Glutamatergic neuron (in vitro differentiated cells): ENCODE data around the gene LEMD2. TPM values are rescaled to one million over a fixed set of nuclear protein-coding genes. Genes with fewer than 3 reads are reported as not detected.

Experiments used
- DNase-seq: peaks from one replicate; pipeline ENCODE4 v3.0.0; 2022
- H3K27ac Mint-ChIP-seq: one replicate; pipeline ENCODE4 v1.8.0; 2020; ENCODE audit warnings: mild to moderate bottlenecking, mixed read lengths, inconsistent platforms; ENCODE audit not compliant: unreplicated experiment
- H3K27me3 Mint-ChIP-seq: one replicate; pipeline ENCODE4 v1.8.0; 2020; ENCODE audit warnings: mild to moderate bottlenecking, moderate library complexity, mixed read lengths, inconsistent platforms; ENCODE audit not compliant: unreplicated experiment
- H3K36me3 Mint-ChIP-seq: one replicate; pipeline ENCODE4 v1.8.0; 2020; ENCODE audit warnings: mild to moderate bottlenecking, mixed read lengths, inconsistent platforms; ENCODE audit not compliant: unreplicated experiment
- H3K4me1 Mint-ChIP-seq: one replicate; pipeline ENCODE4 v1.8.0; 2020; ENCODE audit warnings: mild to moderate bottlenecking, low read depth, mixed read lengths, inconsistent platforms; ENCODE audit not compliant: unreplicated experiment
- H3K4me3 Mint-ChIP-seq: one replicate; pipeline ENCODE4 v1.8.0; 2020; ENCODE audit warnings: mild to moderate bottlenecking, mixed read lengths, inconsistent platforms; ENCODE audit not compliant: unreplicated experiment
- H3K9me3 Mint-ChIP-seq: one replicate; pipeline ENCODE4 v1.8.0; 2020; ENCODE audit warnings: mild to moderate bottlenecking, moderate library complexity, mixed read lengths, inconsistent platforms; ENCODE audit not compliant: unreplicated experiment
- total RNA-seq: library from RNA; stranded (reverse); fragmentation: NEBNext Ultra II Directional; extraction: Animal tissue kit (Norgen Biotek cat#: 25700); gene quantifications from one replicate; pipeline ENCODE4 v1.2.1, GENCODE V29; 2021; ENCODE audit not compliant: unreplicated experiment
- TF ChIP-seq, protein P1 (sequence below): fragments of 200-600 bp; sonication (generic); IDR thresholded peaks from one replicate; pipeline ENCODE4 v1.5.0; 2021; ENCODE audit not compliant: partially characterized antibody, unreplicated experiment

The LEMD2 gene
- total RNA-seq, 1 donor from 2014 or later = 82.4 TPM

GRCh38 chr6:33779290-33779689 lies 9.6 kb downstream of the LEMD2 start:
- H3K27me3 Mint-ChIP-seq = peaks cover 1% of the 10 kb centered on the region
- H3K9me3 Mint-ChIP-seq = no peaks in the 10 kb centered on the region
- TF ChIP-seq, protein P1, sequence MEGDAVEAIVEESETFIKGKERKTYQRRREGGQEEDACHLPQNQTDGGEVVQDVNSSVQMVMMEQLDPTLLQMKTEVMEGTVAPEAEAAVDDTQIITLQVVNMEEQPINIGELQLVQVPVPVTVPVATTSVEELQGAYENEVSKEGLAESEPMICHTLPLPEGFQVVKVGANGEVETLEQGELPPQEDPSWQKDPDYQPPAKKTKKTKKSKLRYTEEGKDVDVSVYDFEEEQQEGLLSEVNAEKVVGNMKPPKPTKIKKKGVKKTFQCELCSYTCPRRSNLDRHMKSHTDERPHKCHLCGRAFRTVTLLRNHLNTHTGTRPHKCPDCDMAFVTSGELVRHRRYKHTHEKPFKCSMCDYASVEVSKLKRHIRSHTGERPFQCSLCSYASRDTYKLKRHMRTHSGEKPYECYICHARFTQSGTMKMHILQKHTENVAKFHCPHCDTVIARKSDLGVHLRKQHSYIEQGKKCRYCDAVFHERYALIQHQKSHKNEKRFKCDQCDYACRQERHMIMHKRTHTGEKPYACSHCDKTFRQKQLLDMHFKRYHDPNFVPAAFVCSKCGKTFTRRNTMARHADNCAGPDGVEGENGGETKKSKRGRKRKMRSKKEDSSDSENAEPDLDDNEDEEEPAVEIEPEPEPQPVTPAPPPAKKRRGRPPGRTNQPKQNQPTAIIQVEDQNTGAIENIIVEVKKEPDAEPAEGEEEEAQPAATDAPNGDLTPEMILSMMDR = peak; percentile 49
- no peak overlapping the region for H3K27ac Mint-ChIP-seq
- H3K4me1 Mint-ChIP-seq = peaks cover 37% of the 10 kb centered on the region
- H3K36me3 Mint-ChIP-seq = no peaks in the 10 kb centered on the region
- no peak overlapping the region for H3K4me3 Mint-ChIP-seq
- DNase-seq = peak; percentile 72

DNA sequence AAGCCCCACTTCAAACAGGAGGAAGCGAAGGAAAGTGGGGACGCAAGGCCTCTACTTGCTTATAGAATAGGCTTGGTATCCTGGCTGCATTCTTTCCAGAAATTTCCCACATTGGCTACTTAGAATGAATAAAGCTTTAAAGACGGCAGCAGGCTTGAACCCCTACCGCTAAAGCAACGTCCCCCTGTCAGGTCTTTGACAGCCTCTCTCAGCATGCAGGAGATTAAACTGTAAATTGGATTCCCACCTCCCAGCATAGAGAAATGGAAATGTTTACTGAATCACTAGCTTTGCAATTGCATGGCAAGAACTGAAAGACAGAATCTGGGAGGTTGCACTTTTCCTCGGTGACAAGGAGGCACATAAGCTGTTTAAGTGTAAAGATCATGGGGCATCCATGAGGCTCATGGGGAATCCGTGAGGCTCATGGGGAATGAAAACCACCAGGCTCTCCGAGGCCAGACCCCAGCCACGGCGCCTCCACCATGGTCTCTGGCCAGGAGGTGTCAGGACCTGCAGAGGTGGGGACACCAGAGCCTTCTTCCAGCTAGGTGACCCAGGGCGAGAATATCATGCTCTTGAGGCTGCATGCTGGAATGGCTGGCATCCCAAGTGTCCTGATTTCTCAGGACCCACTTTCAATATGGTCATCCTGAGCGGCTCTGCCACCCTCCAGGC lies 10.3 kb downstream of the LEMD2 start:
- Mint-ChIP-seq H3K27ac (no peak overlapping the region), H3K9me3 (no peaks in the 10 kb centered on the region), H3K4me3 (no peak overlapping the region), H3K36me3 (no peaks in the 10 kb centered on the region), H3K4me1 (peaks cover 35% of the 10 kb centered on the region), H3K27me3 (peaks cover 1% of the 10 kb centered on the region)
- DNase-seq = no peak
- TF ChIP-seq, protein P1 = no peak

DNA sequence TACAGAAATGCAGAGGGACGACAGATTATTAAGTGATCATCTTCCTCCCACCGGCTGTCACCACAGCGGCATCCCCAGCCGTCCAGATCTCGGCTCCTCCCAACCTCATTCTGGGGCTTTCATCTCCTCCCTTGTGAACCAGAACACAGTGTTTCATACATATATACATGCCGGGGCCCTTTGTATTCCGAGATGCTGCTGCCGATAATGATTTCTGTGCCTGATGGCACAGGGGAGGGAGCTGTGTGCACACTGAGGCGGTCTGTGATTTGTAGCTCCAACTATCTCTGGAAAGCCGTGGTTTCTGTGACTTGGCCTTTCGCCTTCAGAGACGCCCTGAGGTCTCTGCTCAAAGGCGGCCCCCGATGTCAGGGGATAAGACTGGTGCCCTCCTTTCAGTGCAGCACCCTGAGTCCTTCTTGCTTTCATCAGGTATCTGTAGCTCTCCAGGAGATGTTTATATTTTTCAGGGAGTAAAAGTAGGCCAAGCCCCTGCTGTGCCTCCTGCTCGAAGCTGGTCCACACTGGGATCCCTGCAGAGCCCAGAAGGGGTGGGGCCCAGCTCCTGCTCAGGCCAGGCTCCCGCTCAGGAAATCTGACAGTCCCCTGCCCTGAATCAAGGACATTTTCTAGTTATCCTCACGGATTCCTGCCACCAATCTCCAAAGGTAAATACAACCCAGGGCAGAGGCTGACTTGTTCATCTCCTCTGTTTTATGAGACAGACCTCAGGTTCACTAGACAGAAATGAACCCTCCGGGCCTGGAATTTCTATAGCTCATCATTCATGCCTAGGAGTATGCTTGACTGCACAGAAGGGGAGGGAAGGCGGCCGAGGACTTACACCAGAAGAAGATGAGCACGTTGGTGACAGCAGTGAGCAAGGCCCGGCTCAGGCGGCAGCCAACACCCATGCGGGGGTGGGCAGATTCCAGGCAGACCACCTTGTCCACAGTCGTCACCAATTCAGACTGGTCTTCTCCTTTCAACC lies 11.2 kb downstream of the LEMD2 start:
- H3K4me3 Mint-ChIP-seq = no peak overlapping the region
- TF ChIP-seq, protein P1 = no peak
- H3K27me3 Mint-ChIP-seq = peaks cover 1% of the 10 kb centered on the region
- H3K9me3 Mint-ChIP-seq = no peaks in the 10 kb centered on the region
- no peaks in the 10 kb centered on the region for H3K36me3 Mint-ChIP-seq
- H3K27ac Mint-ChIP-seq = no peak overlapping the region
- DNase-seq = no peak
- H3K4me1 Mint-ChIP-seq = peaks cover 40% of the 10 kb centered on the region

DNA sequence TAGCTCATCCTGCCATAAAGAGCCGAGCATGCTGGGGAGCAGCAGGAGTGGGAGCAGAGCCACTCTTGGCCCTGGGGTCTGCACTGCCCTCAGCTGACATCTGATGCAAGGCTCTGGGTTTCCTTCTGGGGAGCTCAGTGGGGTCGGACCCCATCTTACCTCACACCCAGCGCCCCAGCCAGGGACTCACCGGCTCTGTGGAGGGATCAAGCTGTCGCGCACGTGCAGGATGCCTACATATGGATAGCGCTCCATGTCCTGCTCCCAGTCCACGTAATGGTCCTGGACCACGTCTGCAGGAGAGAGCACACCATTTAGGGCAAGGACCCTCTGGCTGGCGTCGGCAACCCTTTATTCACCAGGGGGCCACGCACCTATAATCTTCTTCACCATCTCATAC lies 12.2 kb downstream of the LEMD2 start:
- Mint-ChIP-seq H3K4me3 (no peak overlapping the region), H3K9me3 (peaks cover 3% of the 10 kb centered on the region), H3K4me1 (peaks cover 39% of the 10 kb centered on the region), H3K27ac (no peak overlapping the region), H3K27me3 (peaks cover 1% of the 10 kb centered on the region), H3K36me3 (no peaks in the 10 kb centered on the region)
- TF ChIP-seq, protein P1 = no peak
- no peak for DNase-seq
